Upper lobe of left lung (tissue), 4 donors: ENCODE data around the gene TANGO2.

Source experiments
- EP300 ChIP-seq, 4 donors: sonication (generic); formaldehyde crosslinking; IDR thresholded peaks; one replicate each; pipeline ENCODE4 v1.5.1; 2017; ENCODE audit warnings: antibody characterized with exemption in 4 of 4, control low read depth in 2 of 4
- POLR2A ChIP-seq, 4 donors: fragments of 450-650 bp; IDR thresholded peaks; one replicate each; pipeline ENCODE4 v1.5.1; 2016 to 2017; ENCODE audit warnings: antibody characterized with exemption in 4 of 4, mild to moderate bottlenecking in 2 of 4
- POLR2AphosphoS5 ChIP-seq, 2 donors: sonication (generic); formaldehyde crosslinking; IDR thresholded peaks; one replicate each; pipeline ENCODE4 v1.5.1; 2017; ENCODE audit warnings: antibody characterized with exemption in 2 of 2
- TF ChIP-seq, protein P1 (sequence below), 6 experiments: fragments of 450-650 bp in 4 of 6; fragments of 200-600 bp in 2 of 6; sonication (generic) in 2 of 6; IDR thresholded peaks; one replicate each; pipeline ENCODE4 v1.5.1; 2016 to 2019; ENCODE audit warnings: antibody characterized with exemption in 6 of 6

DNA sequence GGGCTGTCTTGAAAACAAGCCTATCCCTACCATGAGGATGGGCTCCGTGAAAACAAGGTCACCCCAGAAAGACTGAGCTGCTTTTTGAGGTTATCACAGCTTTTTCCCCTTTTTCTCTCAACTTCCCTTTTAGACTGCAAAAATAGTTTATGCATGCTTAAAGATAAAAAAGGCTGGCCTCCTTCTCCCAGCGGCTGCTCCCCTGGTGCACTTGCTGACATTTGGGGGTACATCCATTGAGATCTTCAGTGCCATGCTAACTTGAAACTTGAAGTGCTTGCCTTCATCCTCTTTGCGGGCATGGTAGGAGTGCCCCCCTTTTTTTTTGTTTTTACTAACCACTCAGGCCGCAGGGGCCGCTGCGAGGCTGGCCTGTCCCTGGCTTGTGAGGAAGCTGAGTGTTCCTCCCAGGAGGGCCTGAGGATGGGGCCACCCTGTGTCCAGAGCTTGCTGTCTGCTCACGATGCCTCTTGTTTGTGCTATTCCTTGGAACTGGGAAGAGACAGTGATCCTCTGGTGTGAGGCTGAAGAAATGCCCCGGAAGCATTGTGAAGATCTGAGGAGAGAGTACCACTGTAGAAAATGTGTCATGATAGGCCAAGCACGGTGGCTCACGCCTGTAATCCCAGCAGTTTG is 2.2 kb downstream of the TANGO2 start:
- TF ChIP-seq POLR2A (IDR thresholded peaks at IDR 0.05) (no peak), EP300 (IDR thresholded peaks at IDR 0.05) (no peak), POLR2AphosphoS5 (IDR thresholded peaks at IDR 0.05) (no peak)
- TF ChIP-seq, protein P1, sequence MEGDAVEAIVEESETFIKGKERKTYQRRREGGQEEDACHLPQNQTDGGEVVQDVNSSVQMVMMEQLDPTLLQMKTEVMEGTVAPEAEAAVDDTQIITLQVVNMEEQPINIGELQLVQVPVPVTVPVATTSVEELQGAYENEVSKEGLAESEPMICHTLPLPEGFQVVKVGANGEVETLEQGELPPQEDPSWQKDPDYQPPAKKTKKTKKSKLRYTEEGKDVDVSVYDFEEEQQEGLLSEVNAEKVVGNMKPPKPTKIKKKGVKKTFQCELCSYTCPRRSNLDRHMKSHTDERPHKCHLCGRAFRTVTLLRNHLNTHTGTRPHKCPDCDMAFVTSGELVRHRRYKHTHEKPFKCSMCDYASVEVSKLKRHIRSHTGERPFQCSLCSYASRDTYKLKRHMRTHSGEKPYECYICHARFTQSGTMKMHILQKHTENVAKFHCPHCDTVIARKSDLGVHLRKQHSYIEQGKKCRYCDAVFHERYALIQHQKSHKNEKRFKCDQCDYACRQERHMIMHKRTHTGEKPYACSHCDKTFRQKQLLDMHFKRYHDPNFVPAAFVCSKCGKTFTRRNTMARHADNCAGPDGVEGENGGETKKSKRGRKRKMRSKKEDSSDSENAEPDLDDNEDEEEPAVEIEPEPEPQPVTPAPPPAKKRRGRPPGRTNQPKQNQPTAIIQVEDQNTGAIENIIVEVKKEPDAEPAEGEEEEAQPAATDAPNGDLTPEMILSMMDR (IDR thresholded peaks at IDR 0.05), result no peak
